Bronchial epithelial cell (primary cell): ENCODE measurements around the gene SLC26A6. TPM values are rescaled to one million over a fixed set of nuclear protein-coding genes. Genes with fewer than 3 reads are reported as not detected.

ENCODE experiments used
- DNase-seq: peaks from one replicate; pipeline ENCODE4 v3.0.0-alpha.2; 2010; ENCODE audit warnings: low read depth
- FAIRE-seq: peaks from 2 replicates; lab custom pipeline; 2011; peaks lifted over from hg19 to GRCh38; lab: Jason Lieb, UNC
- H3K27me3 ChIP-seq: 2 replicates; pipeline ENCODE4 v1.5.1; 2011; ENCODE audit warnings: low read length; ENCODE audit not compliant: control insufficient read depth, insufficient read depth
- H3K36me3 ChIP-seq: 2 replicates; pipeline ENCODE4 v1.5.1; 2011; ENCODE audit warnings: low read length; ENCODE audit not compliant: control insufficient read depth, insufficient read depth
- H3K4me3 ChIP-seq: 2 replicates; pipeline ENCODE4 v1.5.1; 2011; ENCODE audit warnings: mild to moderate bottlenecking, low read depth, low read length, control low read depth
- CTCF ChIP-seq: IDR thresholded peaks from 2 replicates; pipeline ENCODE4 v1.5.1; 2011; ENCODE audit warnings: mild to moderate bottlenecking, moderate library complexity, low read length, control low read depth, inconsistent platforms; ENCODE audit not compliant: insufficient read depth, severe bottlenecking
- total RNA-seq: library from RNA; depleted of rRNA; stranded (reverse); fragments of >200 nt; gene quantifications from 2 replicates; pipeline ENCODE4 v1.2.1, GENCODE V29; 2014

Gene SLC26A6
- total RNA-seq, 1 donor from 2014 or later, result 45.8 TPM

GRCh38 chr3:48652923-48653715 lies 17.9 kb upstream of the SLC26A6 start:
- Histone ChIP-seq H3K36me3 (no peaks in the 10 kb centered on the region), H3K4me3 (no peak overlapping the region), H3K27me3 (no peaks in the 10 kb centered on the region)
- TF ChIP-seq CTCF, result no peak
- DNase-seq (no peak), FAIRE-seq (peak; percentile 50)

GRCh38 chr3:48651771-48652170 lies 16.5 kb upstream of the SLC26A6 start:
- DNase-seq (no peak), FAIRE-seq (no peak)
- Histone ChIP-seq H3K27me3 (no peaks in the 10 kb centered on the region), H3K4me3 (no peak overlapping the region), H3K36me3 (no peaks in the 10 kb centered on the region)
- no peak for TF ChIP-seq CTCF

- H3K4me3 ChIP-seq, result no peak overlapping the region
- TF ChIP-seq CTCF, result no peak
- FAIRE-seq, result no peak
- H3K36me3 ChIP-seq, result no peaks in the 10 kb centered on the region
- DNase-seq, result no peak
- no peaks in the 10 kb centered on the region for H3K27me3 ChIP-seq
Observed at GRCh38 chr3:48650723-48651122, 15.5 kb upstream of the SLC26A6 start.

GRCh38 chr3:48648188-48648850 lies 13.1 kb upstream of the SLC26A6 start:
- DNase-seq (no peak), FAIRE-seq (no peak)
- Histone ChIP-seq H3K4me3 (no peak overlapping the region), H3K36me3 (no peaks in the 10 kb centered on the region), H3K27me3 (no peaks in the 10 kb centered on the region)
- TF ChIP-seq CTCF, result no peak

GRCh38 chr3:48647714-48648113 lies 12.5 kb upstream of the SLC26A6 start:
- Histone ChIP-seq H3K36me3 (no peaks in the 10 kb centered on the region), H3K27me3 (no peaks in the 10 kb centered on the region), H3K4me3 (no peak overlapping the region)
- TF ChIP-seq CTCF, result no peak
- no peak for FAIRE-seq
- no peak for DNase-seq
